Nephron progenitor cell (in vitro differentiated cells): Measurements from ENCODE around the gene RABEP1.

ENCODE experiments used
- DNase-seq: peaks from one replicate; pipeline ENCODE4 v3.0.0; 2021
- H3K27ac Mint-ChIP-seq: 2 replicates; pipeline ENCODE4 v1.8.0; 2021; ENCODE audit warnings: mild to moderate bottlenecking, moderate library complexity, mixed read lengths
- H3K27me3 Mint-ChIP-seq: 2 replicates; pipeline ENCODE4 v1.8.0; 2021; ENCODE audit warnings: mild to moderate bottlenecking, low read depth, mixed read lengths; ENCODE audit not compliant: poor library complexity
- H3K36me3 Mint-ChIP-seq: 2 replicates; pipeline ENCODE4 v1.8.0; 2021; ENCODE audit warnings: low read depth, mixed read lengths
- H3K4me1 Mint-ChIP-seq: 2 replicates; pipeline ENCODE4 v1.8.0; 2021; ENCODE audit warnings: mixed read lengths
- H3K4me3 Mint-ChIP-seq: 2 replicates; pipeline ENCODE4 v1.8.0; 2021; ENCODE audit warnings: mild to moderate bottlenecking, moderate library complexity, mixed read lengths
- H3K9me3 Mint-ChIP-seq: 2 replicates; pipeline ENCODE4 v1.8.0; 2021; ENCODE audit warnings: mild to moderate bottlenecking, moderate library complexity, mixed read lengths
- TF ChIP-seq, protein P1 (sequence below): fragments of 200-600 bp; sonication (generic); IDR thresholded peaks from 2 replicates; pipeline ENCODE4 v1.5.0; 2021; ENCODE audit warnings: antibody characterized with exemption

Gene RABEP1

DNA sequence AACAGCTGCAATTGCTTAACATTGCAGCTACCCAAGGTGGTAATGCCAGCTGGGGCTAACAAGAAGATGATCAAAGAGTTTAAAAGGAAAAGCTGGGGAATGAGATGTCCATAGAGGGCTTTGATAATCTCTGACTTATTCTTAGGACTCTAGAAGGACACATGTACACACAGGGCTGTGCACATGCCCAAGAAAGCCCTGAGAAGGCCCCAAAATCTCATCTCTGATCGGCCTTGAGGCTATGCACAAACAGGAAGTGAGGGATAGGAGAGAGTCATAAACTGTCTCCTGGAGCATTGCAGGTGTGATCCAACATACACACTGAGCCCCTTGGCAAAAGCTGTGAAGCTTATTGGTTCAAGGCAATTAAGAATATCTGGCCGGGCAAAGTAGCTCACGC lies 17.2 kb upstream of the RABEP1 start:
- no peaks in the 10 kb centered on the region for H3K36me3 Mint-ChIP-seq
- TF ChIP-seq, protein P1, sequence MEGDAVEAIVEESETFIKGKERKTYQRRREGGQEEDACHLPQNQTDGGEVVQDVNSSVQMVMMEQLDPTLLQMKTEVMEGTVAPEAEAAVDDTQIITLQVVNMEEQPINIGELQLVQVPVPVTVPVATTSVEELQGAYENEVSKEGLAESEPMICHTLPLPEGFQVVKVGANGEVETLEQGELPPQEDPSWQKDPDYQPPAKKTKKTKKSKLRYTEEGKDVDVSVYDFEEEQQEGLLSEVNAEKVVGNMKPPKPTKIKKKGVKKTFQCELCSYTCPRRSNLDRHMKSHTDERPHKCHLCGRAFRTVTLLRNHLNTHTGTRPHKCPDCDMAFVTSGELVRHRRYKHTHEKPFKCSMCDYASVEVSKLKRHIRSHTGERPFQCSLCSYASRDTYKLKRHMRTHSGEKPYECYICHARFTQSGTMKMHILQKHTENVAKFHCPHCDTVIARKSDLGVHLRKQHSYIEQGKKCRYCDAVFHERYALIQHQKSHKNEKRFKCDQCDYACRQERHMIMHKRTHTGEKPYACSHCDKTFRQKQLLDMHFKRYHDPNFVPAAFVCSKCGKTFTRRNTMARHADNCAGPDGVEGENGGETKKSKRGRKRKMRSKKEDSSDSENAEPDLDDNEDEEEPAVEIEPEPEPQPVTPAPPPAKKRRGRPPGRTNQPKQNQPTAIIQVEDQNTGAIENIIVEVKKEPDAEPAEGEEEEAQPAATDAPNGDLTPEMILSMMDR, result no peak
- peaks cover 8% of the 10 kb centered on the region for H3K27me3 Mint-ChIP-seq
- H3K27ac Mint-ChIP-seq, result no peak overlapping the region
- H3K4me1 Mint-ChIP-seq, result peaks cover 7% of the 10 kb centered on the region
- DNase-seq, result no peak
- peaks cover 14% of the 10 kb centered on the region for H3K9me3 Mint-ChIP-seq
- no peak overlapping the region for H3K4me3 Mint-ChIP-seq

DNA sequence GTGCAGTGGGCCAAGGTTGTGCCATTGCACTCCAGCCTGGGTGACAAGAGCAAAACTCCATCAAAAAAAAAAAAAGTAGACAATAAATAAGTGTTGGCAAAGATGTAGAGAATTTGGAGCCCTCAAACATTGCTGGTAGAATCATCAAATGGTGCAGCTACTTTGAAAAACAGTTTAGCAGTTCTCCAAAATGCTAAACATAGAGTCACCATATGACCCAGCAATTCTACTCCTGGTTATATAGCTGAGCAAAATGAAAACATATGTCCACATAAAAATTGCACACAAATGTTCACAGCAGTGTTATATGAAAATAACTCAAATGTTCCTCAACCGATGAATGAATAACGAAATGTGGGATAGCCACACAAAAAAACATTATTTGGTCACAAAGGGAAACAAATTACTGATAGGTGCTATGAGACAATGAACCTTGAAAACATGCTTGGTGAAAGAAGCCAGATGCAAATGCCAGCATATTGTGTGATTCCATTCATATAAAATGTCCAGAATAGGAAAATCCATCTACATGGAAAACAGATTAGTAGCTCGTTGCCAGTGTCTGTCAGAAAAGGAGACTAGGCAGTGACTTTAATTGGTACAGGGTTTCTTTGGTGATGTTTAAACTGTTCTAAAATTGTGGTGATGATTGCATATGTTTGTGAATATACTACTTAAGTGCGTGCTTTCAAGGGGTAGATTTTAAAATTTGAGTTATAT lies 12.7 kb upstream of the RABEP1 start:
- no peak overlapping the region for H3K4me3 Mint-ChIP-seq
- peaks cover 7% of the 10 kb centered on the region for H3K4me1 Mint-ChIP-seq
- TF ChIP-seq, protein P1, result no peak
- no peak for DNase-seq
- H3K36me3 Mint-ChIP-seq, result no peaks in the 10 kb centered on the region
- peaks cover 3% of the 10 kb centered on the region for H3K27me3 Mint-ChIP-seq
- peaks cover 14% of the 10 kb centered on the region for H3K9me3 Mint-ChIP-seq
- no peak overlapping the region for H3K27ac Mint-ChIP-seq

DNA sequence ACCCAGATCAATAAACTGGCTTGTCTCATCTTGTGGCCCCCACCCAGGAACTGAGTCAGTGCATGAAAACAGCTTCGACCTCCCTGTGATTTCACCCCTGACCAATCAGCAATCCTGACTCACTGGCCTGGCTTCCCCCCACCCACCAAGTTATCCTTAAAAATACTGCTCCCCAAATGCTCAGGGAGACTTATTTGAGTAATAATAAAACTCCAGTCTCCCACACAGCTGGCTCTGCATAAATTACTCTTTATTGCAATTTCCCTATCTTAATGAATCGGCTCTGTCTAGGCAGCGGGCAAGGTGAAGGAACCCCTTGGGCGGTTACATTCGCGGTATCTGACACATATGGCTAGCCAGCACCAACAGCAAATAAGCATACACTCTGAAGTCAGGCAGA lies 9.8 kb upstream of the RABEP1 start:
- H3K4me3 Mint-ChIP-seq, result no peak overlapping the region
- DNase-seq, result no peak
- no peaks in the 10 kb centered on the region for H3K4me1 Mint-ChIP-seq
- peaks cover 7% of the 10 kb centered on the region for H3K9me3 Mint-ChIP-seq
- H3K36me3 Mint-ChIP-seq, result no peaks in the 10 kb centered on the region
- TF ChIP-seq, protein P1, result no peak
- H3K27ac Mint-ChIP-seq, result no peak overlapping the region
- peaks cover 3% of the 10 kb centered on the region for H3K27me3 Mint-ChIP-seq

DNA sequence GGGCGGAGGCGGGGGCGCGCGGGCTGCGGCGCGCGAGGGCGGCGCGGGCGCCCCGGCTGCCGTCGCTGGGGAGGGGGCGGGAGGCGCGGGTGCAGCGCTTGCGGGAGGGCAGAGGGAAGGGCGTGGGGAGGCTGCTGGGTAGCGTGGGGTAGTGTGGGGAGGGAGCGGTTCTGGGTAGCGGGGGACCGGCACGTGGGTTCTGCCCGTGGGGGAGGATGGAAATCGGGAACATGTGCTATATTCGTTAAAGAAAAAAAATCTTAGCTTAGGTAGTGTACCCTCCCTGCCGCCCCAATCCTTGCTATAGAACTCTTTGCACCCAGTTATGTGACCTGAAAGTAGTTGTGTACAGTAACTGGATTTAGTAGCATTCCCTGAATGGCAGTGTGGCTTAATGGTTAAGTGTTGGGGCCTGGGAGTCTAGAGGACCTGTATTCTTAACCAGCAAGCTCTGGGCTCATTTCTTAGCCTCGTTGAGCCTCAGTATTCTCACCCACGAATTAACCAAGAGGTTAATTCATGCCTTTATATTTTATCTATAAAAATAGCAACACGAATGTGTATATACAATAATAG lies 646 bp downstream of the RABEP1 start:
- Mint-ChIP-seq H3K4me3 (peak overlapping the region; percentile 88), H3K4me1 (peaks cover 25% of the 10 kb centered on the region), H3K27me3 (peaks cover 7% of the 10 kb centered on the region), H3K27ac (no peak overlapping the region), H3K9me3 (no peaks in the 10 kb centered on the region), H3K36me3 (peaks cover 23% of the 10 kb centered on the region)
- TF ChIP-seq, protein P1, result no peak
- no peak for DNase-seq

DNA sequence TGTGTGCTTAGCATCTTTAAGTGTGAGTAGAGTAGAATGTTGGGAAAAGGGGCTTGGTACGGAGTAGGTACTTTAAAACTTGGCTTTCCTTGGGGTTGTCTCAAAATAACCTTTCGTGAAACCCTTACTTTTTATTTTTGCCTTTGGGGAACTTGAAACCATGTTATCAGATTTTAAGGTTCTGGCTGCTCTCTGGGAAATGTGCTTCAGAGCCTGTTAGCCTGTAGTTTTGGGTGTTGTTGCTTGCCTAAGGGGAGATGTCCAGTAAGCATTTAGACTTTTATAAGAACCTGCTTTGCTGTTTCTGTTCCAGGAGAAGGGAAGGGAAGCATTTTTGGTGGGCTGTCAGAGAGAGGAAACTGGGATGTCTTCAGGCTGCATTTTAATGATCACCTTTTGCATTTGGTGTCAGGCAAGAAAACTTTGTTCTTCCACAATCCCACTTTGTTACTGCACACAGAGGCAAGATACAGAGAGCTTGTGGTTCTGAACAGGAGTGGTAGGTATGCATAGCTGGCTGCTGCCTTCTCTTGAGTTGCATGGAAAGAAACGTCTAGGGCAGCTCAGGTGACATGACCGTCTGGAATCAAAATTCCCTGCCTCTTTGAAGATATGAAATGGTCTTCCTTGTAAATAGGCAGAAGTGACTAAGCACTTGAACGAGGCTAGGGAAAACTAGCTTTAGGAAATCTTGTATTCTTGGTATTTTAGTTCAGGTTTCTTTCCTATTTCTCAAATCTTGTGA lies 1.7 kb downstream of the RABEP1 start:
- H3K9me3 Mint-ChIP-seq, result no peaks in the 10 kb centered on the region
- H3K4me3 Mint-ChIP-seq, result peak overlapping the region; percentile 88
- peaks cover 4% of the 10 kb centered on the region for H3K27me3 Mint-ChIP-seq
- H3K36me3 Mint-ChIP-seq, result peaks cover 27% of the 10 kb centered on the region
- H3K4me1 Mint-ChIP-seq, result peaks cover 25% of the 10 kb centered on the region
- TF ChIP-seq, protein P1, result no peak
- DNase-seq, result no peak
- peak overlapping the region; percentile 36 for H3K27ac Mint-ChIP-seq
